Epidermal melanocyte (primary cell): Measurements from ENCODE around the gene NDUFAF3.

Experiments
- DNase-seq: peaks from one replicate; pipeline ENCODE4 v3.0.0; 2011; ENCODE audit warnings: low spot score; ENCODE audit not compliant: insufficient read length

NDUFAF3 gene

DNA sequence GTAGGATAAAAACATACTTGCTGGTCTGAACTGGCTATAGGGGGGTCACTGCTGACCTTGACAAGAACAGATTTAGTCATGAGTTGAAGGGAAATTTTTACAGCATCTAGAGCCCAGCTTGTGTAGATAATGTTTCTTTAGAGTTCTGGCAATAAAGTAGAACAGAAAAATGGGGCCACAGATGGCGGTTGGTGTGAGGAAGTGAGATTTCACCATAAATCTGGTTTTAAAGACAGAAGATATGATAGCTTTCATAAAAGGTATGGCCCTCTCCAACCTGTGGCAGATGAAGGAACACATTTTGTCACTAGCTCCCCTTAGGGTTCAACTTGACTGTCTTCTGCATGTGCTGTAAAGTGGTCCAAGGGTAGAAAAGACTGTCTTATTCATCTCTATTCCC lies 31.6 kb downstream of the NDUFAF3 start:
- DNase-seq, result no peak

GRCh38 chr3:49054344-49054862 lies 32.5 kb downstream of the NDUFAF3 start:
- no peak for DNase-seq

- DNase-seq, result no peak
These were observed 35.3 kb downstream of the NDUFAF3 start for GRCh38 chr3:49057268-49057667.

GRCh38 chr3:49058011-49058410 lies 36.1 kb downstream of the NDUFAF3 start:
- DNase-seq, result no peak
